T-helper 2 cell treated with Interferon-gamma antibody and Interleukin-4, amounts not matched to agents 5 μg/mL and 100 μg/mL, for 36 hours (primary cell): ENCODE results near the gene CFI.

Source experiments
- DNase-seq: peaks from one replicate; pipeline ENCODE4 v3.0.0; 2021; ENCODE audit warnings: low spot score
- H3K27ac Mint-ChIP-seq: one replicate; pipeline ENCODE4 v1.8.0; 2021; ENCODE audit warnings: mild to moderate bottlenecking, mixed read lengths
- H3K27me3 Mint-ChIP-seq: one replicate; pipeline ENCODE4 v1.8.0; 2021; ENCODE audit warnings: low read depth, mixed read lengths
- H3K36me3 Mint-ChIP-seq: one replicate; pipeline ENCODE4 v1.8.0; 2021; ENCODE audit warnings: low read depth, mixed read lengths
- H3K4me1 Mint-ChIP-seq: one replicate; pipeline ENCODE4 v1.8.0; 2021; ENCODE audit warnings: low read depth, mixed read lengths
- H3K4me3 Mint-ChIP-seq: one replicate; pipeline ENCODE4 v1.8.0; 2022; ENCODE audit warnings: mild to moderate bottlenecking, moderate library complexity, mixed read lengths
- H3K9me3 Mint-ChIP-seq: one replicate; pipeline ENCODE4 v1.8.0; 2021; ENCODE audit warnings: mixed read lengths

CFI gene

DNA sequence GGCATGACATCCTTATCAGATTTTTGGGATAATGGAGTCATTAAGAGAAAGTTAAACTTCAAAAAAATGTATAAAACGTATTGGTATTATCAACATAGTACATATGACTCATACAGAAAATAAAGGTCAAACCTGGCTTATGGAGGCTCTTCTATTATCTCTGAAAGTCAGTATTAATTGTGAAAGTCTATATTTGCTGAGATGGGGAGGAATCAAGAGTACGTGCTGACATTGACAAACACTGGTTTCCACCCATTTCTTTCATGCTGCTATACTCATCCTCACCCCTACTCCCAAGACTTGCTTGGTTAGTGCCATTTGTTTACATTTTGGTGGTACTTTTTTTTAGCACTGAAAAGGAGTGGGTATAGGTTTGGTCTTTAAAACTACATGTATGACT is 41.1 kb downstream of the CFI start:
- Mint-ChIP-seq H3K36me3 (no peaks in the 10 kb centered on the region), H3K27ac (no peak overlapping the region), H3K4me3 (no peak overlapping the region), H3K27me3 (peaks cover 5% of the 10 kb centered on the region), H3K4me1 (peaks cover 3% of the 10 kb centered on the region), H3K9me3 (no peaks in the 10 kb centered on the region)
- no peak for DNase-seq

DNA sequence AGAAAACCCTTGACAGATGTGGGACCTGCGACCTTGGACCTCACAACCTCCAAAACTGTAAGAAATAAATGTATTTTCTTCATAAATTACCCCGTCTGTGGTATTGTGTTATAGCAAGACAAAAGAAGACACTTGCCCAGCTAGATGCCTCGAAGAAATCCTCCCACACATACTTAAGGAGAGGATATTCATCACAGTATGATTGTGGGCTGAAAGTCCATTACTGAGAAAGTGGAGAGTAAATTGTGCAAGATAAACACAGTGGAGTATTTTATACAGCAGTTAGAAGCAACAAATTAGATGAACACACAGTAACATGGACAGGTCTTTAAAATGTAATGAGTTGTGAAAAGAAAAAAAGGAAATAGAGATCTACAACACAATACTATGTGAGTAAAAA is 46.1 kb downstream of the CFI start:
- Mint-ChIP-seq H3K36me3 (no peaks in the 10 kb centered on the region), H3K27ac (no peak overlapping the region), H3K9me3 (no peaks in the 10 kb centered on the region), H3K27me3 (no peaks in the 10 kb centered on the region), H3K4me3 (no peak overlapping the region), H3K4me1 (peaks cover under 1% of the 10 kb centered on the region)
- no peak for DNase-seq

DNA sequence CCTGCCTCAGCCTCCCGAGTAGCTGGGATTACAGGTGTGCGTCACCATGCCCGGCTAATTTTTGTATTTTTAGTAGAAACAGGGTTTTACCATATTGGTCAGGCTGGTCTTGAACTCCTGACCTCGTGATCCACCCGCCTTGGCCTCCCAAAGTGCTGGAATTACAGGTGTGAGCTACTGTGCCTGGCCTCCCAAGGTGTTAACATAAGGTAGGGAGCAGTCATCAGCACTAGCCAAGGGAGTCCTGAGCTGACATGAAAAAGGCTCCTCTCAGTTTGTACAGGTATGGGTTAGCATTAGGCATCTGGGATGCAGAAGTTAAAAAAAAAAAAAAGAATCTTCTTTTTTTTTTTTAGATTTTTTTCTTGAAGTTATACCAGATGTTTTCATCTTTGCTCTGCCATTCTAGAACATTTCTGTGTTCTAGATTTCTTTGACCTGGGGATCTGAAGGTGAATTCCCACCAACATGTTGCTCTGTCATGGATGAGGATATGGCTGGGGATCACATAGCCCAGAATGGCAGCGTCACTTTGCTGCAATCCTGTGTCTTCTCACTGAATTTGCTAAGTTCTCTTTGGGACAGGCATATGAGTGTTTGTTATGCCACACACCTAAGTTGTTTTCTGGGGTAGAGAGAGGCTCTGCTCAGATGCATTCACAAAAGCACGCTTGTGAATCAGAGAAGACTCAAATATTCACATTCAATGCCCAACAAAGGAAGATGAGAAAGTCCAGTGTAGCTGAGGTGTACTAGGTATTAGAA is 47.5 kb downstream of the CFI start:
- no peaks in the 10 kb centered on the region for H3K27me3 Mint-ChIP-seq
- H3K36me3 Mint-ChIP-seq = no peaks in the 10 kb centered on the region
- DNase-seq = no peak
- no peaks in the 10 kb centered on the region for H3K4me1 Mint-ChIP-seq
- no peaks in the 10 kb centered on the region for H3K9me3 Mint-ChIP-seq
- H3K27ac Mint-ChIP-seq = no peak overlapping the region
- H3K4me3 Mint-ChIP-seq = no peak overlapping the region

DNA sequence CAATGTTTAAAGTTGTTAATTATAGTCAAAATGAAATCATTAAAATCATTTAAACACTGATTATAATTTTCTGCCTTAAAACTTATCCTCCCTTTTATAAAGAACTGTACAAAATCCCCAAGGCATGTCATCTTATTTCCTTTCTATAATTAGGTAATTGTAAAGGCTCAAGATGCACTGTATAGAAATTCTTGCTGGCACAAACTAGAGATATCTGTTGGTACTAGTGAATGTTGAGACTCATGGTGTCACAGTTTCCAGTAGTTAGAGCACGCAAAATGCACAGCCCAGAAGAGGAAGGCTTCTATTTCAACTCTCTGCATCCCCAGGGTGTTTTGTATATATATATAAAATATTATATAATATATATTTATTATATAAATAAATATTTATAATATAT is 49.3 kb downstream of the CFI start:
- no peak for DNase-seq
- Mint-ChIP-seq H3K27me3 (no peaks in the 10 kb centered on the region), H3K9me3 (no peaks in the 10 kb centered on the region), H3K4me3 (no peak overlapping the region), H3K36me3 (no peaks in the 10 kb centered on the region), H3K4me1 (no peaks in the 10 kb centered on the region), H3K27ac (no peak overlapping the region)

DNA sequence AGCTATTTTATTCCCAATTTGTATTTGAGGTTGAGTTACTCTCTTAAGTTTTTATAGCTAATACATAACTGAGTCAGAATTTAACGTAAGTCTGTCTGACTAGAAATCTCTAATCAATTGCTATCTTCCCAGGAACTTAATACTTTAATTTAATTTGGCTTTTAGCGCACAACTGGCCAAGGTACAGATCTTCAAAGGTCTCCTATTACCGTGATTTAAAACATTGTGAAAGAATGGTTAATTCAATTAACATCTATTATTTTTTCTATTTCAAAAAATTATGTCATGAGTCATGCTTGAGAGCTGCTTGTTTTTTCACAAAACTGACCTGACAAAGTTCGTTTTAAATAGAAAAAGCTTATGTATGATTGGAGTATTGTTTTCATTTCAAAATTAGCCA is 49.9 kb downstream of the CFI start:
- DNase-seq = no peak
- Mint-ChIP-seq H3K4me1 (no peaks in the 10 kb centered on the region), H3K4me3 (no peak overlapping the region), H3K36me3 (no peaks in the 10 kb centered on the region), H3K27me3 (peaks cover under 1% of the 10 kb centered on the region), H3K9me3 (no peaks in the 10 kb centered on the region), H3K27ac (no peak overlapping the region)

DNA sequence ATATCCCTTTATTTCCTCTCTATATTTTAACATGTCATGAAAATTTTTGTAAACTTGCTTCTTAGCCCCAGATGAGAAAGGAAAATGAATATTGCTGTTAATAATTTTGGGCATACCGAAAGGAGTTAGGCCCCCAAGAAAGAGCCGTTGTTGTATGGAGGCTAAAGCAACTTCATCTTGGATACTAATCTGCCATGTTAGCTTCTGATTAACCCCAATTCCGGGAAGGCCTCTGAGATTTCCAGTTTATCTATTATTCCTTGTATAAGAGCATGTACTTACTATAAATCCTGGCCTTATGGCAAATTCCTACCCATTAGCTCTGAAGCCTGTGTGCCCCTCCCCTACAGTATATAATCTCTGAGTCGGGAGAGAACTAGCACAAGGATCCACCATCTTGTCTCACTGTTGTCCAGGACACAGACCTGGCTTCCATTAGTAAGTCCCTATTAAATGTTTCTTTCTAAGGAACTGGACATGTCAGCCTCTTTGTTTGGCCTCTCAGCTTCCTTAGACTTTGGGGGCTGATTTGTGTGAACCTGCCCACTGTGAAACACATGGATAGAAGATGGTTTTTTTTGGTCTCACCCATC is 51.1 kb downstream of the CFI start:
- Mint-ChIP-seq H3K27me3 (peaks cover 9% of the 10 kb centered on the region), H3K9me3 (no peaks in the 10 kb centered on the region), H3K36me3 (no peaks in the 10 kb centered on the region), H3K27ac (no peak overlapping the region), H3K4me1 (no peaks in the 10 kb centered on the region), H3K4me3 (no peak overlapping the region)
- no peak for DNase-seq

DNA sequence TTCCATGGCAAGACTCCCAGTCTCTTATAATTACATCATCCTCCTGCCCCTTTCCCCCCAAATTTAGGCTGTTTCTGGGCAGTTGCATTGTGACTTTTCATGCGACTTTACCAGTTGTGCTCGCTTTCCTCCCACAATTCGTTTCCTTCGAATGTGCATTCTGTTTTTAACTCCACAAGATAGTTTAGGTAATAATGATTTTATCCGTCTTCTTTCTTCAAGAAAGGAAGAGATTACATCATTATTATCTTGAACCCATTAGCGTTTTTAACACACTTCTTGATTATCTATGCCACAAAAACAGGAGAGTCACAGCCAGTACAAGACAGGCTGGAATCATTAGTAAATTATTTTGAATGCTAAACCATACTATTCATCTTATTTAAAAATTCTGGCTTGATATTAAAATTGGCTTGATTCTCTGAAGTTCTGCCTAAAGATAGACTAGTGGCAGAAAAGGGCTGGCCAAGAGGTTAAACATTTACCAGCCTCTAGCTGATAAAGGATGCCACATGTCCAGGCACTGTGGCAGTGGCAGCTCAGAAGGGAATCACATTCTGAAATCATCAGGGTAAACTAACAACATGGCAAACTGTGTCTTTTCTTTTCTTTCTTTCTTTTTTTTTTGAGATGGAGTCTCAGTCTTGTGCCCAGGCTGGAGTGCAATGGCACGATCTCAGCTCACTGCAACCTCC is 52.3 kb downstream of the CFI start:
- no peak overlapping the region for H3K4me3 Mint-ChIP-seq
- H3K4me1 Mint-ChIP-seq = no peaks in the 10 kb centered on the region
- no peaks in the 10 kb centered on the region for H3K36me3 Mint-ChIP-seq
- no peaks in the 10 kb centered on the region for H3K9me3 Mint-ChIP-seq
- H3K27me3 Mint-ChIP-seq = peaks cover 9% of the 10 kb centered on the region
- no peak overlapping the region for H3K27ac Mint-ChIP-seq
- DNase-seq = no peak

DNA sequence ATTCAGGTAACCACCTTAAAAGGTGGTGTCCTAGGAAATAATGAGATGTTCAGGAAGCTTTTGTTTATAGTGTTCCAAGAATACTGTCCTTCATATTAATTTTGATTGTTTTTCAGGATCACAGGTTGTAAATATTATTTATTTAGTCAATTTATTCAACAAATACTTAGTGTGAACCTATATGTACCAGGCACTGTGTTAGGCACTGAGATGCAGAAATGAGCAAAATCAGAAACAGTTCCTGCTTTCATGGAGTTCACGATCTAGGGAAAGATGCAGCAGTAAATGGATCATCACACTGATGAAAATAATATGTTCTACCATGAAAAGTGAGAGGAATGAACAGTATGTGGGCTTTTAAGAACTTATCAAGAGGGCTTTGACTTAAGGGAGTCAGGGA is 53.7 kb downstream of the CFI start:
- H3K9me3 Mint-ChIP-seq = no peaks in the 10 kb centered on the region
- peaks cover 11% of the 10 kb centered on the region for H3K27me3 Mint-ChIP-seq
- DNase-seq = no peak
- no peaks in the 10 kb centered on the region for H3K36me3 Mint-ChIP-seq
- H3K27ac Mint-ChIP-seq = no peak overlapping the region
- no peak overlapping the region for H3K4me3 Mint-ChIP-seq
- H3K4me1 Mint-ChIP-seq = no peaks in the 10 kb centered on the region

DNA sequence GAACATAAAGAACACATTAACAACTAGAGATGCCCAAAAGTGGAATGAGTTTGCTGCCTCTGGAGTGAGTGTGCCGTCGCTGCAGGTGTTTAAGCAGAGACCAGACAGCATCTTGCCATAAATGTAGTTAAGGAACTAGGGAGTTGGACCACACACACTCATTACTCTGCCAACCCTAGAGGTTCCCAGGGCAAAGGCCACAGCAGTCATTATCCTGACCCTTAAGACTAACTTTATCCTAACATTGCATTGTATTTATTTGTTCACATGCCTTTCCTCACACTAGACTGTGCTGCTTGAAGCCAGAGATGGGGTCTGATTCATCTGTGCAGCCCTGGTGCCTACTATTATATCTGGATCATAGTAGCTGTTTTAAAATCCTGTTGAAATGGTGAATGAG is 55.1 kb downstream of the CFI start:
- Mint-ChIP-seq H3K27me3 (peaks cover 21% of the 10 kb centered on the region), H3K27ac (no peak overlapping the region), H3K4me3 (no peak overlapping the region), H3K36me3 (no peaks in the 10 kb centered on the region), H3K4me1 (no peaks in the 10 kb centered on the region), H3K9me3 (no peaks in the 10 kb centered on the region)
- DNase-seq = no peak

DNA sequence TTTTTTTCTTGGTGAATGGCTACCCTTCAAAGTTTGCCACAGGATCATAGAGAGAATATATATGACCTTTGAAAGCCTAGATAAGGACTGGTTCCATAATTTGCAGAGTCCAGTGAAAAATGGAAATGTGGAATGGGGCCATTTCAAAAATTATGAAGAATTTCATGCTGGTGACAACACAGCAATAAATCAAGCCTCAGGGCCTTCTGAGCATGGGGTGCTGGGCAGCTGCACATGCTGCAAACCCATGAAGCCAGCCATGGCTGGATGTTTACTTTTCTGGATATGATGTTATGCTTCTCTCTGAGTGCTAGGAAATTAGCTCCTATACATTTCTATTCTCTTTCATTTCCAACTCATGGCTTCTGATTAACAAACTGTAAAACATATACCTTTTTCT is 56.0 kb downstream of the CFI start:
- Mint-ChIP-seq H3K27me3 (peaks cover 26% of the 10 kb centered on the region), H3K9me3 (no peaks in the 10 kb centered on the region), H3K4me1 (no peaks in the 10 kb centered on the region), H3K4me3 (no peak overlapping the region), H3K36me3 (no peaks in the 10 kb centered on the region), H3K27ac (no peak overlapping the region)
- no peak for DNase-seq

DNA sequence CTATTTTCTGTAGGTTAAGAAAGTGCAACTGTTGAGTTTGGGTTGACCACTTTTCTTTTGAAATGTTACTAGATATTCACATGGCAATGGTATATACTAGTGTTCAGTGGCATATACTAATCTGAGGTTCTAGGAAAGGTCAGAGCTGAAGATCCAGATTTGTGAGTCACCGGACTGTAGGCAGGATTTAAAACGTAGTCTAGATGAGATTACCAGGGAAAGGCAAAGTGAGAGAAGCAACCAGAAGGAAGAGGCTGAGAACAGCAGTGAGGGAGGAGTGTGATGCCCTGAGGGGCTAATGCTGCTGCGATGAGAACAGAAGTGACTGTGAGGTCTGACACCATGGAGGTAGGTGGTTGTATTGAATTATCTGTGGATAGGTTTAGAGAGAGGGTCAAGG is 62.3 kb downstream of the CFI start:
- H3K36me3 Mint-ChIP-seq = no peaks in the 10 kb centered on the region
- H3K27me3 Mint-ChIP-seq = peaks cover 26% of the 10 kb centered on the region
- no peak overlapping the region for H3K4me3 Mint-ChIP-seq
- H3K9me3 Mint-ChIP-seq = no peaks in the 10 kb centered on the region
- DNase-seq = no peak
- H3K27ac Mint-ChIP-seq = no peak overlapping the region
- H3K4me1 Mint-ChIP-seq = no peaks in the 10 kb centered on the region

DNA sequence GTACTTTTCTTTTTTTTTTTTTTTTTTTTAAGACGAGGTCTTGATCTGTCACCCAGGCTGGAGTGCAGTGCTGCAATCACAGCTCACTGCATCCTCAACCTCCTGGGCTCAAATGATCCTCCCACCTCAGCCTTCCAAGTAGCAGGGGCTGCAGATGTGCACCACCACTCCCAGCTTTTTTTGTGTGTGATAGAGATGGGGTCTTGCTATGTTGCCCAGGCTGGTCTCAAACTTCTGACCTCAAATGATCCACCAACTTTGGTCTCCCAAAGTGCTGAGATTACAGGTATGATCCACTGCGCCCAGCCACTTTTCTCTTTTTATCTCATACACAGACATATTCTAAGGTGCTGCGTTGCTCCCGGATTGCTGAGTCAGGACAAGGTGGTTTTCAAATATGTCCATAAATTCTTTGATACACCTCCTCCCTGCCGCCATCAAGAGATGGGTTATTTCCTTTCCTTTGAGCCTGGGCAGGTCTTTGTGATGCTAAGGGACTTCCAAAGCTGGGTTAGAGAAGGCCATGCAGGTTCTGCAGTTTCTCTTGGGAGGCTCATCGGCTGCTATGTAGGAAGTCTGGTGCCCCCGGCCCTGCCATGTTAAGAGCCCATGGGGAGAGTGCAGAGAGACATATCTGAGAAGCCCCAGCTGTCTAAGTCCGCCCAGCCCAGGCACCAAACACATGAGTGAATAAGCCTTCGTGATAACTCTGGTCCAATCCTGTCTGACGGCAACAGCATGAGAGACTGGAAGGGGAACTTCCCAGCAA is 63.5 kb downstream of the CFI start:
- Mint-ChIP-seq H3K9me3 (no peaks in the 10 kb centered on the region), H3K4me1 (no peaks in the 10 kb centered on the region), H3K36me3 (no peaks in the 10 kb centered on the region), H3K27me3 (peaks cover 28% of the 10 kb centered on the region), H3K4me3 (no peak overlapping the region), H3K27ac (no peak overlapping the region)
- DNase-seq = no peak

DNA sequence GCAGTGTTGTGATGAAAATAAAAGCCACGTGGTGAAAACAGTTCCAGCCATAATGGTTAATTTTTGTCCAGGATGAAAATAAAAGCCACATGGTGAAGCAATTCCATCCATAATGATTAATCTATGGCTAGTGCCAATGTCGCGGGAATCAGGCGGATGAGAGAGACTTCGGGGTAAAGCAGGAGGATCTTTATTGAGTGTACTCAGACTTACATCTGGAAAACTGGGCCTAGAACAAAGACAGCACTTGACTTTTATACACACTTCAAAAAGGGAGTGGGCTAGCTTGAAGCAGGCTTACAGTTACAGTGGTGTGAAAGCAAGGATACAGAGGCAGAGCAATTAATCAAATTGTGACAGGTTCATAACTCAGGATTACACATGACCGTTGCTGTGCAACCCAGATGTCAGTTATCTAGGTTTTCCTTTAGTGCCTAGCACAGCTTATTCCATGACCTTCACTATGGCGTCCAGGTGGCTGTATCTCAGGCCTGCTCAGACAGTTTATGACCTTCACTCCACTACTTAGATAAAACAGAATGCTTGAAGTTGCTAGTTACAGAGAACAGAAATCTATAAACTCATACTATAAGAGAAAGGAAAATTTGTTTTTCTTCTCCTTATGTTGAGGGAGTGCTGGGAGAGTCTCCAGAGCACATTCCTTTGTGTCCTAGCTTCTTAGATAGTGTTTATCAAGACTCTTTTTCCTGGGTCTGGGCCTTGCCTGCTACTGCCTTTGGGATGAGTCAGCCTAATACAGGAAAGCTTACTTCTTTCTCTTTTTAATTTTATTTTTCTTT is 66.0 kb downstream of the CFI start:
- no peak for DNase-seq
- H3K27me3 Mint-ChIP-seq = peaks cover 11% of the 10 kb centered on the region
- no peaks in the 10 kb centered on the region for H3K4me1 Mint-ChIP-seq
- H3K4me3 Mint-ChIP-seq = no peak overlapping the region
- H3K27ac Mint-ChIP-seq = no peak overlapping the region
- no peaks in the 10 kb centered on the region for H3K36me3 Mint-ChIP-seq
- no peaks in the 10 kb centered on the region for H3K9me3 Mint-ChIP-seq
